Measurements from ENCODE around the gene UCP2.
A peak's percentile ranks its signal among the peaks of the same experiment; 100 is the strongest.

The UCP2 gene

DNA sequence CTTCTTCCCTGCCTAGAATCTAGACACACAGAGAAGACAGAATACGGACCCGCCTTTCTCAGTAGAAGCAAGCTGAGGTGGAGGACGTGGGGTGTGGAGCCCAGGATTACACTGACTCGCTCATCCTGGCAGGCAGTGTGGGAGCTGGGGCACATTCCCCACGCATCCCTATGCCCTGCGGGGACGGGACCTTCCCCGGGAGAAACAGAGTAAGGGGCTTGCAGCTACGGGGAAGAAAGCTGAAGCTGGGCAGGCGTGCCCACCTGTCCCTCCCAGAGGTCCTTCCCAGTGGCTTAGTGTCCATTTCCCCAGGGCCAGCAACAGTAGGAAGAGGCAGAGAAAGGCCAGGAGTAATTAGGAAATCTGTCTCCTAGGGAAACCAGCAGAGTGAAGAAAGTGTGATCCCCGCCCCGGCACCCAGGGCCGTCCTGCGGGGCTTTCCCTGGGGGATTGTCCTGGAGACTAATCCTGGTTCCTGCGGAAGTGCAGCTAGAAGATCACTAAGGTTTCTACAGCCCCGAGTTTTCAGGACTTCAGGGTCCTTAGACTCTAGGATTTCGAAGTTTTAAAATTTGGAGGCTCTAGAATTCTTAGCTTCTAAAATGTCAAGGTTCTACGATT lies 24.0 kb downstream of the UCP2 start:
- ChIA-PET CTCF (interaction anchor here (1.1 to 1.2 kb wide), 2 partner anchors 9 to 14 kb away, joined by 3 to 5 read pairs; no protein-coding TSS in a partner anchor), POLR2A (no interaction called here)
- no peak for DNase-seq (ENCODE audit: extremely low spot score)
- TF ChIP-seq, protein P1, sequence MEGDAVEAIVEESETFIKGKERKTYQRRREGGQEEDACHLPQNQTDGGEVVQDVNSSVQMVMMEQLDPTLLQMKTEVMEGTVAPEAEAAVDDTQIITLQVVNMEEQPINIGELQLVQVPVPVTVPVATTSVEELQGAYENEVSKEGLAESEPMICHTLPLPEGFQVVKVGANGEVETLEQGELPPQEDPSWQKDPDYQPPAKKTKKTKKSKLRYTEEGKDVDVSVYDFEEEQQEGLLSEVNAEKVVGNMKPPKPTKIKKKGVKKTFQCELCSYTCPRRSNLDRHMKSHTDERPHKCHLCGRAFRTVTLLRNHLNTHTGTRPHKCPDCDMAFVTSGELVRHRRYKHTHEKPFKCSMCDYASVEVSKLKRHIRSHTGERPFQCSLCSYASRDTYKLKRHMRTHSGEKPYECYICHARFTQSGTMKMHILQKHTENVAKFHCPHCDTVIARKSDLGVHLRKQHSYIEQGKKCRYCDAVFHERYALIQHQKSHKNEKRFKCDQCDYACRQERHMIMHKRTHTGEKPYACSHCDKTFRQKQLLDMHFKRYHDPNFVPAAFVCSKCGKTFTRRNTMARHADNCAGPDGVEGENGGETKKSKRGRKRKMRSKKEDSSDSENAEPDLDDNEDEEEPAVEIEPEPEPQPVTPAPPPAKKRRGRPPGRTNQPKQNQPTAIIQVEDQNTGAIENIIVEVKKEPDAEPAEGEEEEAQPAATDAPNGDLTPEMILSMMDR (IDR thresholded peaks at IDR 0.05; ENCODE audit: control extremely low read depth, extremely low read depth, low read depth, missing control alignments), result no peak

DNA sequence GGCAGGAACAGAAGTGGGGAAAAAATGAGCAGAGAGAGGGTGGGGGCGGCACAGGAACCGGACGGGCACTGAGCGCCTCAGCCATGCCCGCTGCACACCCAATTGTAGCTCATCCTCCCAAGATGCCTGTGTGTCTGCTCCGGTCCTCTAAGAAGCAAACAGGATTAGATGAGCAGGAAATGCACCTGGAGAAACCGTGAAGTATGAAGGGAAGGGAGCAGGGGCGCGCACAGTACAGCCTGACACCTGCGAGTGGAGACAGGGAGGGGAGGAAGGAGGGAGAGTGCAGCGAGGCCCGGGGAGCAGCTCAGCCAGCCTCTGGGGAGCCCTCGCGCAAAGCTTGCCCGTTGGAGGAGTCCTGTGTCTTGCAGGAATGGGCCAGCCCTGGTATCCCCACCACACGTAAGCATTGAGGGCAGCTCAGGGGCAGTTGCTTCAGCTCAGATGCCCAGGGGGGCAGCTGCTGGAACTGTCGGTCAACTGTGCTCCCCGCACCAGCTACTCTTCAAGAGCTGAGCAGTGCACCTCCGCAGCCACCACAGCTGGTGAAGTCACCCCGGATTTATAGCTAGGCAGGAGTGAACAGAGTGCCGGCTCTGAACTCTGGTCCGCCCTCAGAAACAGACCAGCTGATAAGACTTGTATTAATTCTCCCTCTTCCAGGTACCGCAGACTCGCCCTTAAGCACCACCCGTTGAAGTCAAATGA lies 24.8 kb downstream of the UCP2 start:
- ChIA-PET POLR2A (no interaction called here), CTCF (interaction anchor here (0.9 to 1.2 kb wide), 3 partner anchors 8 to 492 kb away, joined by 3 to 5 read pairs (median 3); no protein-coding TSS in a partner anchor)
- TF ChIP-seq, protein P1 (IDR thresholded peaks at IDR 0.05; ENCODE audit: control extremely low read depth, extremely low read depth, low read depth, missing control alignments), result no peak
- no peak for DNase-seq (ENCODE audit: extremely low spot score)

DNA sequence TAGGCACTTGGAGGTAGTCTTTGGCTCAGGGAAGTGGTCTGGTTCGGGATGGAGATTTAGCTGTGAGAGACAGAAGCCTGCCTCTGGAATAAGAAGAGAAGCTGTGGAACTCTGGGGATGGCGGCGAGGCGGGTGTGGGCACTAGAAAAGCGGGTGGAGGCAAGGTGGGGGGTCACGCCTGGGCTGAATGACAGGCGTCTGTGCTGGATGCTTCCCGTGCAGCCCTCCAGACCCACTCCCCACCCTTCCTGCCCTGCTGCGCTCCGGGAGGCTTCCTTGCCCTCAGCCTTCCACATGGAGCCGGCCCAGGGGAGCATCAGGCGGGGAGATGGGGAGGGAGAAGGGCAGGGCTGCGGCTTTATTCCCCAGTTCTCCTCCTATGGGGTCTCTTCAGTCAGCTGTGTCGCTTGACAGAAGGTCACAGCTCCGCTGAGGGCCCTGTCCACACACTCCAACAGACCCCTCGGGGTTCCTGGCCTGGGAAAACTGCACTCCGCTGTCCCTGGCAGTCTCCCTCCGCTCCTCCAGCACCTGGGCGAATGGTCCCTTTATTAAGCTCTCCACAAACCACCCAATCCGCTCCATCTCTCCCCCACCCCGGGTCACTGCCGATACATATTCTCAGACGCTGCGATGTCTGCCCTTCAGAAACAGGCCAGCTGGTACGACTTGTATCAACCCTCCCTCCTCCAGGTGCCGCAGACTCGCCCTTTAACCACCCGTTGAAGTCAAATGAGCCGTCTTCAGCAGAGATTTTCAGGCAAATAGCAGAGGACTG lies 25.6 kb downstream of the UCP2 start:
- TF ChIP-seq, protein P1 (IDR thresholded peaks at IDR 0.05; ENCODE audit: control extremely low read depth, extremely low read depth, low read depth, missing control alignments), result no peak
- DNase-seq (ENCODE audit: extremely low spot score), result no peak
- POLR2A ChIA-PET, result no interaction called here
- CTCF ChIA-PET, result interaction anchor here (0.9 to 1.2 kb wide), 3 partner anchors 8 to 493 kb away, joined by 3 to 5 read pairs (median 4); no protein-coding TSS in a partner anchor

DNA sequence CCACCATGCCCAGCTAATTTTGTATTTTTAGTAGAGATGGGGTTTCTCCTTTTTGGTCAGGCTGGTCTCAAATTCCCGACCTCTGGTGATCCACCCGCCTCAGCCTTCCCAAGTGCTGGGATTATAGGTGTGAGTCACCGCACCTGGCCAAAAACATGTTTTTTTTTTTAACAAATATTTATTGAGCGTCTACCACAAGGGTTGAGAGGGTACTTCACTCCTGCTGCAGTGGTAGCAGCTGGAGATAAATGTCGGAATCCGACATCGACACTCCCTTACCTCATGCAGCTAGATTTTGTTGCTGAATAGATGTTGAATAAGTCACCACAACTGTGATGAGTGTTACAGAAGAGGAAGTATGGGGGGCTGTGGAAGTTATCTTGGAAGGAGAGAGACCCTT lies 30.8 kb downstream of the UCP2 start:
- TF ChIP-seq, protein P1 (IDR thresholded peaks at IDR 0.05; ENCODE audit: control extremely low read depth, extremely low read depth, low read depth, missing control alignments), result no peak
- POLR2A ChIA-PET, result no interaction called here
- no peak for DNase-seq (ENCODE audit: extremely low spot score)
- CTCF ChIA-PET, result interaction anchor here (1.0 kb wide), 1 partner anchor 19 kb away, joined by 3 read pairs; no protein-coding TSS in a partner anchor

DNA sequence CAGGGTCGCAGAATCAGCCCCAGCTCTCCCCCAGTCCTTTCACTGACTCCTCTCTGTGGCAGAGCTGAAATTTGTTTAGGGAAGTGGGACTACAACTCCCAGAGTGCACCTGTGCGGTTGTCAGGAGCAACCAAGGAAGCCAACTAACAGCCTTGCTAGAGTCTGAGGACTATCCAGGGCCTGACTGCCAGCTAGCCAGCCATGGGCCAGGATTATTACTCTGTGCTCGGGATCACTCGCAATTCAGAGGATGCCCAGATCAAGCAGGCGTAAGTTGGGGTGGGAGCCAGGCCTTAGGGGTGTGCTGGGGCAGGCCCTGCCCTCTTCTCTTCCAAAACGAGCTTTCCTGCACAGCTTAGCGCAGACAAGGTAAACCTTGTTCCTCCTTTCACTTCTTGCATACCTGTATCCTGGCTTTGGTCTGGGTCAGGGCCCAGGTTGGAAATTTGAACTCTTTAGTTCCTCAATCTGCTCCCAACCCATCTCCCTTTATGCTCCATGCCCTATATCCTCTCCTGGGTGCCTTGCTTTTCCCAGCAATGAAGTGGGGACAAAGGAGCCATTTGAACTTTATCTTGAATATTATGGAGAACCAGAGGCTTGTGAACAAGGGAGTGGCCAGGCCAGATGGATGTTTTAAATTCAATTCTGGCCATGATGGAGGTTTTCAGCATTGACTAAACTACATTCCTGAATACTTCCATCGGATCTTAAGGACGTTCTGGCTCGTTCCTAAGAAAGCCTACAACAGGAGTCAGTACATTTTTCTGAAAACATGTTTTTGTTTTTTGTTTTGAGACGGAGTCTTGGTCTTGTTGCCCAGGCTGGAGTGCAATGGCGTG lies 31.6 kb downstream of the UCP2 start, which contains the start of gene DNAJB13:
TSS of gene DNAJB13 (plus strand) at position 158 of the 842 bp plus-strand sequence. CDS start at position 202, 44 bp downstream.
- POLR2A ChIA-PET, result interaction anchor here (1.0 kb wide), 1 partner anchor 32 kb away, joined by 3 read pairs; the partner anchor contains the start of gene UCP2
- peak; percentile 88 for DNase-seq (ENCODE audit: extremely low spot score)

More for the DNA sequence above, 31.6 kb downstream of the UCP2 start, which contains the start of gene DNAJB13:
- CTCF ChIA-PET, result interaction anchor here (1.0 to 4.2 kb wide), 3 partner anchors 13 to 19 kb away, joined by 3 to 15 read pairs (median 4); no protein-coding TSS in a partner anchor
- TF ChIP-seq, protein P1 (IDR thresholded peaks at IDR 0.05; ENCODE audit: control extremely low read depth, extremely low read depth, low read depth, missing control alignments), result no peak
